ENCODE results near the gene RRP15. TPM values are rescaled to one million over a fixed set of nuclear protein-coding genes. Genes with fewer than 3 reads are reported as not detected.

Gene RRP15
- total and polyA plus RNA-seq, 9 donors: 10.7 to 20.7 (median 17.9) TPM

- no peak for DNase-seq
- 100% methylated on average over 1 of the region's 4 CpGs for WGBS (ENCODE audit: insufficient coverage)
- H3K4me1 ChIP-seq (ENCODE audit: control insufficient read depth, insufficient read depth, low read length): peaks cover 44% of the 10 kb centered on the region
- peak overlapping the region; percentile 45 for H3K27ac ChIP-seq (ENCODE audit: low read length)
- no peak overlapping the region for H3K4me3 ChIP-seq (ENCODE audit: low read length)
- peaks cover 16% of the 10 kb centered on the region for H3K36me3 ChIP-seq (ENCODE audit: control insufficient read depth, insufficient read depth, low read length)
- no peaks in the 10 kb centered on the region for H3K27me3 ChIP-seq (ENCODE audit: control insufficient read depth, insufficient read depth, low read length)
- H3K9me3 ChIP-seq (replicated peaks; ENCODE audit: control insufficient read depth, low read depth, low read length): no peaks in the 10 kb centered on the region
These were observed 68.6 kb downstream of the RRP15 start for GRCh38 chr1:218353656-218354055.

- H3K9me3 ChIP-seq (replicated peaks; ENCODE audit: control insufficient read depth, low read depth, low read length): no peaks in the 10 kb centered on the region
- WGBS (ENCODE audit: insufficient coverage): no CpG with 5 or more reads among the region's 4 CpGs
- peaks cover 45% of the 10 kb centered on the region for H3K4me1 ChIP-seq (ENCODE audit: control insufficient read depth, insufficient read depth, low read length)
- DNase-seq: peak; percentile 46
- no peaks in the 10 kb centered on the region for H3K27me3 ChIP-seq (ENCODE audit: control insufficient read depth, insufficient read depth, low read length)
- H3K27ac ChIP-seq (ENCODE audit: low read length): peak overlapping the region; percentile 10
- H3K36me3 ChIP-seq (ENCODE audit: control insufficient read depth, insufficient read depth, low read length): peaks cover 19% of the 10 kb centered on the region
- no peak overlapping the region for H3K4me3 ChIP-seq (ENCODE audit: low read length)
These were observed 70.2 kb downstream of the RRP15 start for GRCh38 chr1:218355278-218355677.

- H3K27me3 ChIP-seq (ENCODE audit: control insufficient read depth, insufficient read depth, low read length): no peaks in the 10 kb centered on the region
- H3K9me3 ChIP-seq (replicated peaks; ENCODE audit: control insufficient read depth, low read depth, low read length): no peaks in the 10 kb centered on the region
- DNase-seq: peak; percentile 60
- no CpG with 5 or more reads among the region's 10 CpGs for WGBS (ENCODE audit: insufficient coverage)
- H3K36me3 ChIP-seq (ENCODE audit: control insufficient read depth, insufficient read depth, low read length): peaks cover 19% of the 10 kb centered on the region
- no peak overlapping the region for H3K4me3 ChIP-seq (ENCODE audit: low read length)
- H3K4me1 ChIP-seq (ENCODE audit: control insufficient read depth, insufficient read depth, low read length): peaks cover 42% of the 10 kb centered on the region
- peak overlapping the region; percentile 68 for H3K27ac ChIP-seq (ENCODE audit: low read length)
These were observed 72.3 kb downstream of the RRP15 start for GRCh38 chr1:218357211-218357892.

GRCh38 chr1:218357893-218358232 lies 72.8 kb downstream of the RRP15 start:
- Histone ChIP-seq H3K27ac (ENCODE audit: low read length) (no peak overlapping the region), H3K4me1 (ENCODE audit: control insufficient read depth, insufficient read depth, low read length) (peaks cover 37% of the 10 kb centered on the region)
- 100% methylated on average over 1 of the region's 3 CpGs for WGBS (ENCODE audit: insufficient coverage)

DNA sequence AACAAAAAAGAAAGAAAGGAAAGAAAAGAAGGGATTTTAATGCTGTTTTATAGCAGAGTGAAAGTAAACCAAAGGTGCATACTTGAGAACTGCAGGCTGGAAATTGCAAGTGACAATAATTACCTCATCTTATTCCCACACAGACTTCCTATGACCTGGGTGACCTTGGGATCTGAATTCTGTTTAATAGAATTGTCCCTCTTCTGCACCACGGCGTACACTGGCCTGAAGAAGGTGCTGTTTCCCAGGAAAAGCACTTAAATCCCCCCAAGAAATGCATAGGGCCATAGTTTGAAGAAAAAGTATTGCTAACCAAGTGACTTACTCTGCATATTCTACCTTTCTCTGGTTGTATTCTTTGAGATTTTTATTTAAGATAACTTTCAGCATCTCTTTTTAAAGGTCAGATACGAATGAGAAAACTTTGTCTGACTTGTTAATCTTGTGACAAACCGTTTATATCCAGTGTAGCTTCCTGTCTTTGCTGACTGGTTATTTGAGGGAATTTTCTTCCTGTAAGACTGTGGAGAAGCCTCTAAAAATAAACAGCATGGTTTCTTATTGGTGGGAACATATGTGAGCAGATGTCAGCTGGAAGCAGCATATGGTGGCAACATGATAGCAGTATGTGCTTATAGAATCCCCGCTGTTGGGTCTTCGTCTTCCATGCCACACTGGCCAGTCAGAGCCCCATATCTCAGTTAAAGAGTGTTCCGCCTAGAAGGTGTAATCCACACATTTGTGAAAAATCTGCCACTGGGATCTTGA lies 76.4 kb downstream of the RRP15 start:
- peak overlapping the region; percentile 54 for H3K27ac ChIP-seq (ENCODE audit: low read length)

More at GRCh38 chr1:218357893-218358232, 72.8 kb downstream of the RRP15 start:
- DNase-seq: no peak
- H3K27me3 ChIP-seq (ENCODE audit: control insufficient read depth, insufficient read depth, low read length): no peaks in the 10 kb centered on the region
- no peak overlapping the region for H3K4me3 ChIP-seq (ENCODE audit: low read length)
- no peaks in the 10 kb centered on the region for H3K9me3 ChIP-seq (replicated peaks; ENCODE audit: control insufficient read depth, low read depth, low read length)
- peaks cover 16% of the 10 kb centered on the region for H3K36me3 ChIP-seq (ENCODE audit: control insufficient read depth, insufficient read depth, low read length)

GRCh38 chr1:218362418-218363076 lies 77.5 kb downstream of the RRP15 start:
- H3K4me3 ChIP-seq (ENCODE audit: low read length): no peak overlapping the region
- peaks cover 37% of the 10 kb centered on the region for H3K4me1 ChIP-seq (ENCODE audit: control insufficient read depth, insufficient read depth, low read length)
- H3K27me3 ChIP-seq (ENCODE audit: control insufficient read depth, insufficient read depth, low read length): no peaks in the 10 kb centered on the region
- no peak for DNase-seq
- H3K36me3 ChIP-seq (ENCODE audit: control insufficient read depth, insufficient read depth, low read length): peaks cover 31% of the 10 kb centered on the region
- peak overlapping the region; percentile 54 for H3K27ac ChIP-seq (ENCODE audit: low read length)
- WGBS (ENCODE audit: insufficient coverage): no CpG with 5 or more reads among the region's 5 CpGs
- H3K9me3 ChIP-seq (replicated peaks; ENCODE audit: control insufficient read depth, low read depth, low read length): no peaks in the 10 kb centered on the region

More for the DNA sequence above, 76.4 kb downstream of the RRP15 start:
- no peaks in the 10 kb centered on the region for H3K9me3 ChIP-seq (replicated peaks; ENCODE audit: control insufficient read depth, low read depth, low read length)
- H3K4me1 ChIP-seq (ENCODE audit: control insufficient read depth, insufficient read depth, low read length): peaks cover 40% of the 10 kb centered on the region
- no peaks in the 10 kb centered on the region for H3K27me3 ChIP-seq (ENCODE audit: control insufficient read depth, insufficient read depth, low read length)
- 100% methylated on average over 2 of the region's 7 CpGs for WGBS (ENCODE audit: insufficient coverage)
- no peak overlapping the region for H3K4me3 ChIP-seq (ENCODE audit: low read length)
- peaks cover 26% of the 10 kb centered on the region for H3K36me3 ChIP-seq (ENCODE audit: control insufficient read depth, insufficient read depth, low read length)
- peak; percentile 71 for DNase-seq

DNA sequence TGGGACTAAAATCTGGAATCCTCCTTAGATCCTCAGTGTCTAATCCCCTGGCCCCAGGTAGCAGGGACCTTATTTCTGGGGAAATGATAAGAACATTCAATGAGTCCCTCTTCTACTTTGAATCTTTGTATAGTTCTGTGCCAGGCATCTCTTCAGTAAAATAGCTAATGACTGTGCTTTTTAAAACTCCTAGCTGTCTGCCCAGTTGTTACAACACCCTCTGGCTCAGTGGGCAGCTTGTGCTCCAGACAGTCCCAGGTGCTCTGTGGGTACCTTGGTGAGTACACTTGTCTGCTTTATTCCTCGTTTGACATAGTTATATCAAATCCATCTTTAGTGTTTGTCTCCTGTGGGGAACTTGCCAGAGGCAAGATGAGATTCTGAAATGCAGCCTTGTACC lies 78.0 kb downstream of the RRP15 start:
- H3K4me3 ChIP-seq (ENCODE audit: low read length): no peak overlapping the region
- no CpG with 5 or more reads among the region's 1 CpG for WGBS (ENCODE audit: insufficient coverage)
- DNase-seq: no peak
- peaks cover 36% of the 10 kb centered on the region for H3K4me1 ChIP-seq (ENCODE audit: control insufficient read depth, insufficient read depth, low read length)
- H3K36me3 ChIP-seq (ENCODE audit: control insufficient read depth, insufficient read depth, low read length): peaks cover 33% of the 10 kb centered on the region
- no peaks in the 10 kb centered on the region for H3K9me3 ChIP-seq (replicated peaks; ENCODE audit: control insufficient read depth, low read depth, low read length)
- no peak overlapping the region for H3K27ac ChIP-seq (ENCODE audit: low read length)
- no peaks in the 10 kb centered on the region for H3K27me3 ChIP-seq (ENCODE audit: control insufficient read depth, insufficient read depth, low read length)

DNA sequence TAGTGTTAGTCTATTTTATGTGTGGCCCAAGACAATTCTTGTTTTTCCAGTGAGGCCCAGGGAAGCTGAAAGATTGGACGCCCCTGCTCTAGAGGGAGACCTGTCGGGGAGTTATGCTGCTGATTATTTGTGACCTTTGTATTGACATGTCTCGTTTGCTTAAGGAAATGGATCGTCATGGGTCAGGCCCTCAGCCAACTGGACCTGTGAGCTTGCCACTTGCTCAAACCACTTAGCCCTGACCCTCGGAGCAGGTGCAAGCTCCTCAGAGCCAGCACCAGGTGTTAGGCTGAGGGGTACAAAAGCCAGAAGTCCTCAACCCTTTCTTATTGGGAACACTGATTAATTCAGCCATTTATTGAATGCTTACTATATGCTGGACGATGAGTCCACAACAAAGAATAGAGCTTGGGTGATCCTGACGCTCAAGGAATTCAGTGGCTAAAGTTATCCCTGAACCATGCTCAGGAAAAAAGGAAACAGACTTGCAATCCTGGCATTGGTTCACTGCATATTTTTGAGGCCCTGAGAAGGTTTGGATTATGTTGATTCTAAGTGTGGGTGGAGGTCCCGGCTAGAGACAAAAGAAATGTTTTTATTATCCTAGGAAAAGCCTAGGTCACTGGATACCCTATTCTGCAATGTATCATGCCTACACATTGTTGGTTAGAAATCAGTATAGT lies 79.1 kb downstream of the RRP15 start:
- Histone ChIP-seq H3K4me1 (ENCODE audit: control insufficient read depth, insufficient read depth, low read length) (peaks cover 32% of the 10 kb centered on the region), H3K27ac (ENCODE audit: low read length) (peak overlapping the region; percentile 31), H3K4me3 (ENCODE audit: low read length) (no peak overlapping the region), H3K36me3 (ENCODE audit: control insufficient read depth, insufficient read depth, low read length) (peaks cover 34% of the 10 kb centered on the region), H3K27me3 (ENCODE audit: control insufficient read depth, insufficient read depth, low read length) (no peaks in the 10 kb centered on the region), H3K9me3 (replicated peaks; ENCODE audit: control insufficient read depth, low read depth, low read length) (no peaks in the 10 kb centered on the region)
- DNase-seq: no peak
- 40% methylated on average over 3 of the region's 8 CpGs for WGBS (ENCODE audit: insufficient coverage)

DNA sequence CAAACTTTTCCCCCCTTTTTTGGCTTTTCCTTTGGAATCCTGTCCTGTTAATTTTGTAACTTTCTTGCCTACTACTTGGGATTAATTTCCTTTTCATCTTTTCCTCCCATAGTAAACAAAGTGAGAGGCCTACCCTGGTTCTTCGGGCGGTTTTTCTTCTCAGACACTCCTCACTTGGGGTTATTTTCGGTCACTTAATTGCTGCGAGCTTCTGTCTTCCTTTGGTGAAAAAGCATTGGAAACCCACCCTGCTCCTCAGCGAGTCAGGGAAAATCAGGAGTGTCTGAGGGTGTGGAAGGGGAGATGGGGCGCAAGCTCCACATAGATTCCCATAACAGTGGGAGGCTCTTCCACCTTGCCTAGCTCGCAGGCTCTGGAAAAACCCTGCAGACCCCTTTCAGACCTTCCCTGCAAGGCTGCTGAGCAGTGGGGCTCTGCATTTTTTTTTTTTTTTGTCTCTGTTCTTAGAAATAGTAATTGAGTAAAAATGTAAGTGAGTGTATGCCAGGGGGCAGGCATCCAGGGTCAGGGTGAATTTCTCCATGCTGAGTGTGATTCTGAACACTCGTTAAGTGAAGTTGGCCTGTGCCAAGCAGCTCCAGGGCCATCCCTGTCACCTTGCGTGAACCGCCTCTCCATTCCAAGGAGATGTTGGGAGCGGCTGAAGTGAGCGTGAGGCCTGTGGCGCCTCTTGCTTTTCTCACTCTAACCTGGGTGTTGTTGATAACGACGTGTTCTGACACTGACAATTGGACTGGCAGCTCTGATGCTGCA lies 80.3 kb downstream of the RRP15 start:
- Histone ChIP-seq H3K27ac (ENCODE audit: low read length) (no peak overlapping the region), H3K4me3 (ENCODE audit: low read length) (no peak overlapping the region), H3K9me3 (replicated peaks; ENCODE audit: control insufficient read depth, low read depth, low read length) (no peaks in the 10 kb centered on the region), H3K36me3 (ENCODE audit: control insufficient read depth, insufficient read depth, low read length) (peaks cover 38% of the 10 kb centered on the region), H3K27me3 (ENCODE audit: control insufficient read depth, insufficient read depth, low read length) (no peaks in the 10 kb centered on the region), H3K4me1 (ENCODE audit: control insufficient read depth, insufficient read depth, low read length) (peaks cover 36% of the 10 kb centered on the region)
- 83% methylated on average over 11 of the region's 15 CpGs for WGBS (ENCODE audit: insufficient coverage)
- DNase-seq: peak; percentile 37

All from muscle of leg (tissue), 11 donors.